H1 (cell line): Measurements from ENCODE around the gene SUPT20H. TPM values are rescaled to one million over a fixed set of nuclear protein-coding genes. Genes with fewer than 3 reads are reported as not detected.

Experiments
- CTCF ChIA-PET: fragments of 300-600 bp; sonication (Branson Sonifier 250); formaldehyde crosslinking; loops from one replicate; lab custom pipeline; 2021; ENCODE audit not compliant: partially characterized antibody; lab: Charles Lee
- POLR2A ChIA-PET: fragments of 300-600 bp; sonication (Branson Sonifier 250); formaldehyde crosslinking; loops from one replicate; lab custom pipeline; 2021; ENCODE audit warnings: inconsistent platforms; ENCODE audit not compliant: partially characterized antibody; lab: Charles Lee
- DNase-seq, 2 experiments: peaks; one replicate each; pipeline versions ENCODE4 v3.0.0 to v3.0.0-alpha.2; 2010 to 2022; ENCODE audit warnings: low spot score in 2 of 2, low read depth in 1 of 2, mixed read lengths in 1 of 2
- FAIRE-seq: peaks from 2 replicates; lab custom pipeline; 2011; peaks lifted over from hg19 to GRCh38; lab: Jason Lieb, UNC
- H2AFZ ChIP-seq: 2 replicates; pipeline ENCODE4 v1.8.1; 2012; ENCODE audit warnings: low read length, inconsistent platforms
- H2AK5ac ChIP-seq: 2 replicates; pipeline ENCODE4 v1.6.1; 2013; ENCODE audit warnings: low read depth, low read length
- H2BK120ac ChIP-seq: replicated peaks from 2 replicates; pipeline ENCODE3; 2013; ENCODE audit warnings: low read depth, low read length, inconsistent platforms
- H2BK12ac ChIP-seq: 2 replicates; pipeline ENCODE4 v1.6.1; 2013; ENCODE audit warnings: low read depth, low read length
- H2BK15ac ChIP-seq: 2 replicates; pipeline ENCODE4 v1.6.1; 2013; ENCODE audit warnings: low read length
- H2BK20ac ChIP-seq: 2 replicates; pipeline ENCODE4 v1.6.1; 2013; ENCODE audit warnings: low read length
- H2BK5ac ChIP-seq: 2 replicates; pipeline ENCODE4 v1.6.1; 2013; ENCODE audit warnings: low read depth, low read length
- H3K14ac ChIP-seq: 2 replicates; pipeline ENCODE4 v1.6.1; 2013; ENCODE audit warnings: inconsistent platforms; ENCODE audit not compliant: insufficient read length
- H3K18ac ChIP-seq: 2 replicates; pipeline ENCODE4 v1.6.1; 2013; ENCODE audit warnings: low read length; ENCODE audit errors: extremely low read depth
- H3K23ac ChIP-seq: 2 replicates; pipeline ENCODE4 v1.6.1; 2013; ENCODE audit warnings: inconsistent platforms; ENCODE audit not compliant: insufficient read length
- H3K23me2 ChIP-seq: 2 replicates; pipeline ENCODE4 v1.6.1; 2013; ENCODE audit warnings: low read depth, low read length
- H3K27ac ChIP-seq: 2 replicates; pipeline ENCODE4 v1.6.1; 2011; ENCODE audit warnings: low read depth, low read length, inconsistent platforms
- H3K27me3 ChIP-seq, 4 experiments: replicated peaks in 1 of 4; 1 replicate in 1 of 4; 2 replicates in 3 of 4; pipeline versions ENCODE4 v1.6.1 to v1.8.1; 2011 to 2013; ENCODE audit warnings: low read length in 3 of 4, mild to moderate bottlenecking in 3 of 4, inconsistent platforms in 2 of 4, mixed read lengths in 2 of 4, moderate library complexity in 1 of 4; ENCODE audit not compliant: control insufficient read depth in 3 of 4, insufficient read depth in 3 of 4; ENCODE audit errors: extremely low read depth in 1 of 4
- H3K36me3 ChIP-seq, 4 experiments: 2 replicates each; pipeline versions ENCODE4 v1.6.1 to v1.8.1; 2011 to 2013; ENCODE audit warnings: mild to moderate bottlenecking in 4 of 4, low read length in 3 of 4, moderate library complexity in 2 of 4, control low read depth in 1 of 4, inconsistent platforms in 1 of 4; ENCODE audit not compliant: insufficient read depth in 4 of 4, control insufficient read depth in 2 of 4
- H3K4ac ChIP-seq: replicated peaks from 2 replicates; pipeline ENCODE3; 2013; ENCODE audit warnings: low read length, low read depth, mixed read lengths, inconsistent platforms; ENCODE audit not compliant: insufficient read length
- H3K4me1 ChIP-seq, 4 experiments: replicated peaks in 1 of 4; 1 replicate in 1 of 4; 2 replicates in 3 of 4; pipeline versions ENCODE4 v1.6.1 to v1.8.1; 2011 to 2013; ENCODE audit warnings: low read length in 3 of 4, inconsistent platforms in 2 of 4, mixed read lengths in 1 of 4; ENCODE audit not compliant: insufficient read depth in 4 of 4, control insufficient read depth in 3 of 4
- H3K4me2 ChIP-seq, 2 experiments: 2 replicates each; pipeline versions ENCODE4 v1.6.1 to v1.8.1; 2011 to 2013; ENCODE audit warnings: low read depth in 2 of 2, low read length in 2 of 2, control low read depth in 1 of 2, inconsistent platforms in 1 of 2, mild to moderate bottlenecking in 1 of 2; ENCODE audit not compliant: insufficient read depth in 1 of 2
- H3K4me3 ChIP-seq, 4 experiments: fragments of 200-600, 300-600 bp in 1 of 4; sonication (generic), shearing (Covaris generic), sonication (Bioruptor Twin) in 1 of 4; 2 replicates each; pipeline versions ENCODE4 v1.5.1 to v1.8.1; 2011 to 2016; ENCODE audit warnings: low read length in 4 of 4, low read depth in 3 of 4, control low read depth in 2 of 4, inconsistent platforms in 2 of 4, mild to moderate bottlenecking in 2 of 4, mixed read lengths in 1 of 4, moderate library complexity in 1 of 4; ENCODE audit not compliant: insufficient read depth in 2 of 4; ENCODE audit errors: extremely low read depth in 1 of 4
- H3K56ac ChIP-seq: replicated peaks from 2 replicates; pipeline ENCODE3; 2013; ENCODE audit warnings: low read depth, mild to moderate bottlenecking, mixed read lengths, low read length, inconsistent platforms; ENCODE audit not compliant: insufficient read length
- H3K79me1 ChIP-seq: 2 replicates; pipeline ENCODE4 v1.6.1; 2013; ENCODE audit warnings: low read depth, low read length, control low read depth
- H3K79me2 ChIP-seq, 2 experiments: 2 replicates each; pipeline versions ENCODE4 v1.6.1 to v1.8.1; 2012 to 2013; ENCODE audit warnings: low read length in 2 of 2, mild to moderate bottlenecking in 2 of 2, inconsistent platforms in 1 of 2; ENCODE audit not compliant: insufficient read depth in 2 of 2, control insufficient read depth in 1 of 2
- H3K9ac ChIP-seq, 4 experiments: replicated peaks in 1 of 4; 1 replicate in 1 of 4; 2 replicates in 3 of 4; pipeline versions ENCODE4 v1.6.1 to v1.8.1; 2011 to 2013; ENCODE audit warnings: low read depth in 3 of 4, low read length in 3 of 4, control low read depth in 2 of 4, mild to moderate bottlenecking in 2 of 4, moderate library complexity in 2 of 4, inconsistent platforms in 1 of 4; ENCODE audit errors: extremely low read depth in 1 of 4
- H3K9me3 ChIP-seq, 2 experiments: 2 replicates each; pipeline versions ENCODE4 v1.6.1 to v1.8.1; 2012 to 2013; ENCODE audit warnings: mild to moderate bottlenecking in 2 of 2, moderate library complexity in 2 of 2, control low read depth in 1 of 2, inconsistent platforms in 1 of 2, low read depth in 1 of 2, low read length in 1 of 2, mixed read lengths in 1 of 2; ENCODE audit not compliant: insufficient read depth in 2 of 2
- H4K20me1 ChIP-seq, 2 experiments: replicated peaks in 1 of 2; 2 replicates each; pipeline versions ENCODE3 to v1.8.1; 2011 to 2013; ENCODE audit warnings: inconsistent platforms in 2 of 2, low read length in 2 of 2, mild to moderate bottlenecking in 1 of 2; ENCODE audit not compliant: insufficient read depth in 2 of 2, control insufficient read depth in 1 of 2
- H4K5ac ChIP-seq: 2 replicates; pipeline ENCODE4 v1.6.1; 2013; ENCODE audit warnings: low read length, low read depth, mixed read lengths, inconsistent platforms; ENCODE audit not compliant: insufficient read length
- H4K8ac ChIP-seq: 2 replicates; pipeline ENCODE4 v1.8.0; 2013; ENCODE audit warnings: mild to moderate bottlenecking, moderate library complexity, low read length, inconsistent platforms; ENCODE audit not compliant: insufficient read depth; ENCODE audit errors: extremely low read depth
- H4K91ac ChIP-seq: replicated peaks from 2 replicates; pipeline ENCODE3; 2013; ENCODE audit warnings: low read length, mixed read lengths, inconsistent platforms; ENCODE audit not compliant: insufficient read length
- CHD2 ChIP-seq: IDR thresholded peaks from 2 replicates; pipeline ENCODE4 v1.6.1; 2012; ENCODE audit warnings: low read length, improper control_type of control experiment
- POLR2AphosphoS5 ChIP-seq: IDR thresholded peaks from 2 replicates; pipeline ENCODE4 v1.6.1; 2011; ENCODE audit warnings: low read depth, low read length
- SP4 ChIP-seq: IDR thresholded peaks from 2 replicates; pipeline ENCODE4 v1.6.1; 2012; ENCODE audit warnings: low read length, inconsistent platforms
- ZNF274 ChIP-seq: IDR thresholded peaks from 2 replicates; pipeline ENCODE4 v1.7.0; 2012; ENCODE audit warnings: low read length, borderline replicate concordance; ENCODE audit errors: extremely low read depth
- WGBS, 2 experiments: shearing (Covaris generic) in 1 of 2; methylation state at CpG; one replicate each; pipeline versions ENCODE4 v1.1.6 to v1.1.7; 2013 to 2015; ENCODE audit warnings: low lambda C conversion rate in 2 of 2, mixed read lengths in 2 of 2, inconsistent platforms in 1 of 2, low coverage in 1 of 2, missing lambda C conversion rate in 1 of 2; ENCODE audit not compliant: insufficient replicate concordance in 2 of 2, insufficient coverage in 1 of 2, insufficient read length in 1 of 2; ENCODE audit errors: extremely low coverage in 1 of 2, missing lambda C conversion rate in 1 of 2; 5-methylcytosine and 5-hydroxymethylcytosine counted together
- polyA plus RNA-seq, 7 experiments: library from polyadenylated mRNA; depleted of rRNA in 3 of 7; stranded (reverse) in 5 of 7; unstranded in 2 of 7; fragments of >200 nt in 5 of 7; fragments of 200-250 nt in 2 of 7; gene quantifications; 1 replicate in 5 of 7; 2 replicates in 1 of 7; 4 replicates in 1 of 7; pipeline versions ENCODE4 v1.2.1 to v1.2.3, GENCODE V29; 2011 to 2013; ENCODE audit warnings: missing spikeins in 2 of 7, mixed read lengths in 2 of 7
- total RNA-seq: library from RNA; stranded (reverse); fragmentation: NEBNext Ultra II Directional; extraction: Animal tissue kit (Norgen Biotek cat#: 25700); gene quantifications from 2 replicates; pipeline ENCODE4 v1.2.1, GENCODE V29; 2021
- TF ChIP-seq, protein P1 (sequence below), 3 experiments: IDR thresholded peaks; 1 replicate in 2 of 3; 2 replicates in 1 of 3; pipeline versions ENCODE4 v1.5.1 to v1.6.1; 2011; ENCODE audit warnings: low read length in 3 of 3, mild to moderate bottlenecking in 3 of 3, inconsistent platforms in 2 of 3, low read depth in 1 of 3, moderate library complexity in 1 of 3; ENCODE audit not compliant: insufficient read depth in 1 of 3; ENCODE audit errors: control extremely low read depth in 1 of 3

The SUPT20H gene
- total and polyA plus RNA-seq, 2 of the 8 experiments (the other 6 are each of a cell fraction or from before 2014, with no cell fraction given): 69.2 to 75.1 TPM

DNA sequence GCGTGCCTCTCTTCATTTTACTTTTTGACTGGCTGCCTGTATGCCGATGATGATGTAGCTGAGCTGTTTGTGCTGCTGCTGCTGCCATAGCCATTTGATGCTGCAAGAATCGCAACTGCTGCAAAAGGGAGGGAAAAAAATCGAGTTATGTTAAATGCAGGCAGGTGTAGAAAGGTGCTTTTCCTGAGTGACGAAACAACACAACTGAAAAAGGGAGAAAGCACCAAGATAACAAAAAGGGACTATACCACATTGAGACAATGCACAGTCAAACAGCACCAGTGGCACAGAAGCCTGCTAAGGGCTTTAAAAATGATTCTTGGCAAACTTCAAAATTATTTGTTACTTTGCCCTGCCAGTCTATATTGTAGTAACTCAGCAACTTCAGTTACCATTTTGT lies 49.8 kb downstream of the SUPT20H start:
- peaks cover 17 to 75% (median 45%) of the 10 kb centered on the region in 4 experiments for H3K36me3 ChIP-seq
- WGBS, 2 experiments: 90% methylated on average over 5 of the region's 5 CpGs; no CpG with 5 or more reads in 1 of the 2 experiments

More for the DNA sequence above, 49.8 kb downstream of the SUPT20H start:
- no peak overlapping the region for H4K5ac ChIP-seq
- H2BK20ac ChIP-seq: no peak overlapping the region
- H2AK5ac ChIP-seq: no peak overlapping the region
- H3K14ac ChIP-seq: no peak overlapping the region
- no peak overlapping the region for H3K18ac ChIP-seq
- no peak overlapping the region for H2AFZ ChIP-seq
- H3K4me2 ChIP-seq: no peak overlapping the region
- H3K23me2 ChIP-seq: no peaks in the 10 kb centered on the region
- H4K91ac ChIP-seq: no peak overlapping the region
- no peaks in the 10 kb centered on the region for H4K20me1 ChIP-seq
- H3K56ac ChIP-seq: no peak overlapping the region
- TF ChIP-seq ZNF274 (no peak), SP4 (no peak), CHD2 (no peak), POLR2AphosphoS5 (peak; percentile 36; the same call in 1 of the 2 replicates)
- TF ChIP-seq, protein P1, sequence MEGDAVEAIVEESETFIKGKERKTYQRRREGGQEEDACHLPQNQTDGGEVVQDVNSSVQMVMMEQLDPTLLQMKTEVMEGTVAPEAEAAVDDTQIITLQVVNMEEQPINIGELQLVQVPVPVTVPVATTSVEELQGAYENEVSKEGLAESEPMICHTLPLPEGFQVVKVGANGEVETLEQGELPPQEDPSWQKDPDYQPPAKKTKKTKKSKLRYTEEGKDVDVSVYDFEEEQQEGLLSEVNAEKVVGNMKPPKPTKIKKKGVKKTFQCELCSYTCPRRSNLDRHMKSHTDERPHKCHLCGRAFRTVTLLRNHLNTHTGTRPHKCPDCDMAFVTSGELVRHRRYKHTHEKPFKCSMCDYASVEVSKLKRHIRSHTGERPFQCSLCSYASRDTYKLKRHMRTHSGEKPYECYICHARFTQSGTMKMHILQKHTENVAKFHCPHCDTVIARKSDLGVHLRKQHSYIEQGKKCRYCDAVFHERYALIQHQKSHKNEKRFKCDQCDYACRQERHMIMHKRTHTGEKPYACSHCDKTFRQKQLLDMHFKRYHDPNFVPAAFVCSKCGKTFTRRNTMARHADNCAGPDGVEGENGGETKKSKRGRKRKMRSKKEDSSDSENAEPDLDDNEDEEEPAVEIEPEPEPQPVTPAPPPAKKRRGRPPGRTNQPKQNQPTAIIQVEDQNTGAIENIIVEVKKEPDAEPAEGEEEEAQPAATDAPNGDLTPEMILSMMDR (IDR thresholded peaks at IDR 0.05; ENCODE audit: control extremely low read depth in 1 of 3, insufficient read depth in 1 of 3, low read depth in 1 of 3, low read length in 3 of 3): no peak
- no peak overlapping the region for H3K27ac ChIP-seq
- POLR2A ChIA-PET: interaction anchor here (1.1 to 7.6 kb wide), 3 partner anchors 8 to 20 kb away, joined by 3 to 59 read pairs (median 4); partner anchors contain the start of genes ALG5 and EXOSC8
- no peaks in the 10 kb centered on the region for H3K27me3 ChIP-seq
- CTCF ChIA-PET: interaction anchor here (2.0 kb wide), 1 partner anchor 28 kb away, joined by 4 read pairs; no protein-coding TSS in a partner anchor
- H3K23ac ChIP-seq: no peak overlapping the region
- FAIRE-seq: no peak
- H2BK5ac ChIP-seq: no peak overlapping the region
- H3K9ac ChIP-seq: no peak overlapping the region
- no peak overlapping the region; the same call in 1 of the 2 replicates for H4K8ac ChIP-seq
- H2BK12ac ChIP-seq: no peak overlapping the region
- no peak overlapping the region for H2BK120ac ChIP-seq
- H3K4me1 ChIP-seq: peaks cover 0 to 3% (median 0%) of the 10 kb centered on the region in 4 experiments; a peak in 2 of 7 replicates
- no peaks in the 10 kb centered on the region for H3K9me3 ChIP-seq
- H3K79me1 ChIP-seq: no peaks in the 10 kb centered on the region
- no peak for DNase-seq
- no peak overlapping the region for H3K4ac ChIP-seq
- no peaks in the 10 kb centered on the region for H3K79me2 ChIP-seq
- H3K4me3 ChIP-seq: no peak overlapping the region
- no peak overlapping the region for H2BK15ac ChIP-seq
